ENCODE measurements around the gene ARID3B.
"Not testable (repeated sequence)": the region's sequence is repeated elsewhere in the genome, so short reads cannot be mapped to it uniquely, and the experiment has no call there.

The ARID3B gene

DNA sequence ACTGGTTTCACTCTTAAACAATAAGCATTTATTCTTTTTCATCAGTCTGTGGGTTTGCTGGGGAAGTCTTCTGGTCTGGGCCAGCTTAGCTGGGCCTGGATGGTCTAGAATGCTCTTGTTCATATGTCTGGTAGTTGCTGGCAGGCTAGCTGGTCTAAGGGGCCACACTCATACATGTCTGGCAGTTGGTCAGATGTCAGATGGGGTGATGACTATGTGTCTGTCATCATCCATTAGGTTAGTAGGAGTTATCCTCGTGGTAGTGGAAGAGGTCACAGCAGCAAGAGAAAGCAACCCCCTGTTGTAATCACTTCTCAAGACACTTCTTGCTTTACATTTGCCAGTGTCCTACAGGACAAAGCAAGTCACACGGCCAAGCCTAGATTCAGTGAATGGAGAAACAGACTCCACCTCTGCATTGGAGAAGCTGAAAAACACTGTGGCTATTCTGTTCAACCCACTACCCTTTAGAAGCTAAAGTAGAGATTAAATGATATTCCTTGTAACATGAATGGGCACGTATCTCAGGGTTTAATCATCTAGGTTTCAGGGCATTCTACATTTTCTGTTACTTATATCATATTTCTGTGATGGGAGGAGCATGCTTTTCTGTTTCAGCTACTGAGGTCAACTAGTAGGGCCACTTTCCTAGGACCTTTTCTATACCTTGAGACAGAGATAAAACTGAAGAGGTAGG is 5.5 kb upstream of the ARID3B start:
- no peak for DNase-seq (ENCODE audit: low read depth, low spot score)

DNA sequence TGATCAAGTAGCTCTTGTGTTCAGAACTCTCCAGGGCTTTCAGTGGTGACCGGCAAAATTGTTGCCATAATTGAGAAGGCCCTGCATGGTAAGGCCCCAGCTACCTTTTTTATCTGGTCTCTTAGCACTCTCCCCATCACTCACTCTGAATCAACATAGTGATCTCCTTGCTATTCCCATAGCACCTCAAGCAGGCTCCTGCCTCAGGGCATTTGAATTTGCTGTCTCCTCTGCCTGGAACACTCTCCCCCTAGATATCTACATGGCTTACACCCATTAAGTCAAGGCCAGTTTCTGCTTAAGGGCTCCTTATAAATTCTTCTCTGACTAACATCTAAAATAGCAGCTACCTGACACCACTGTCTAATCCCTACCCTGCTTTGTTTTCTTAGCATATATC is 3.3 kb upstream of the ARID3B start:
- DNase-seq (ENCODE audit: low read depth, low spot score): no peak

DNA sequence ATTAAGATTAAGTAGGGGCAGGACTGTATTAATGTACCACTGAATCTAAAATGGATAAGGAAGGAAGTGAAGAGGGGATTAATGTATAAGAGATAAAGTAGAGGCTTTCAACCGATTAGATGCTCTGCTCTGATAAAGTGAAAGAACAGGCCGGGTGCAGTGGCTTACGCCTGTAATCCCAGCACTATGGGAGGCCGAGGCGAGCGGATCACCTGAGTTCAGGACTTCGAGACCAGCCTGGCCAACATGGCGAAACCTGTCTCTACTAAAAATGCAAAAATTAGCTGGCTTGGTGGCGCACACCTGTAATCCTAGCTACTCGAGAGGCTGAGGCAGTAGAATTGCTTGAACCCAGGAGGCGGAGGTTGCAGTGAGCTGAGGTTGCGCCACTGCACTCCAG is 1.5 kb upstream of the ARID3B start:
- not testable (repeated sequence) for DNase-seq (ENCODE audit: low read depth, low spot score)

DNA sequence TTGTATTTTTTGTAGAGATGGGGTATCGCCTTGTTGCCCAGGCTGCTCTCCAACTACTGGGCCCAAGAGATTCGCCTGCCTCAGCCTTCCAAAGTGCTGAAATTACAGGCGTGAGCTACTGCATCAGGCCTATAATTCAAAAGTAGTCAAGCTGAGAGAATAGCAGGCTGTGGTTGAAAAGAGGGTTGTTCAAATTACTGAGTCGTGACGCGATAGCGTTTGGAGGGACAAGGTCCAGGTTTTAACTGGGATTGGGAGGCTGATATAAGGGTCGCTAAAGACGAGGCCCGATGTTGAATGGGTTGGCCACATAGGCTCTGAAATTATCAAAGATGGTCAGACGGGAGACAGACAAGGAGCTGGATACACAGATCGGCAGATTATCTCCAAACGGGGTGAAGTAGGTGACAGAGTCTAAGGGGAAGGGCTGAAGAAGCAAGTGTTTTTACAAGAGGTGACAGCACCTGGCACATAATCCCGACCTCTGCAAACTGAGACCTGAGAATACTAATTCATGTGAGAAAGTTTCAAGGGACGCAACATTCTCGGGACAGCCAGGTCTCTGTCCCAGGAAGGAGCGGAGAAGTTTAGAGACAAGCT is 759 bp upstream of the ARID3B start:
- peak; percentile 56 for DNase-seq (ENCODE audit: low read depth, low spot score)

DNA sequence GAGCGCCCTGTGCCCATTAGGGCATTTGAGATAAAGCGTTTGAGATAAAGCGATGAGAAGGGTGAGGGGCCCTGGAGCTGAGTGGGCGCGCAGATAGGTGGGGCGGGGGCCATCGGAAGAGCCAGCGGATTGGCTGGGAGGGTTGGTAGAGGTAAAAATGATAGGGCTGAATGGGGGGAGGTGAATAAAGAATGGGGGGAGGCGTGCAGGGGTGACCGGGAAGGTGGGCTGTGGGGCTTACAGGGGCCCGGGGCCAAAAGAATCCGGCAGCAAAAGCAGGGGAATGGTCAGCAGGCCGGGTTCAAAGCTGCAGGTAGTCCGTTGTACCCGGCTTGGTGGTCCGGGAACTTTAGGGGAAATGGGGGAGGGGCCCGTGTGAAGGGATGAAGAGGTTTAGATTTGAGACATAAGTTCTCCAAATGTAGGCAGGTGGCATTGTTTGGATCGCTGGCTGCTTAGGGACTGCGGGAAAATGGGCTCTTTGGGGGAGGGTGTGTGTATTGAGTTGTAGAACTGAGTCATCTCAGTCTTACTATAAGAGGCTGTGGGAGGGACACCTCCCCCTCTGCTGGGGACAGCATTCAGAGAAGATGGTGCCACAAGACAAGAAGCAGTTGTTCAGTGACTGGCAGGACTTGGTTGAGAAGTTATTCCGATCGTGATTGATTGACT is 610 bp downstream of the ARID3B start:
- DNase-seq (ENCODE audit: low read depth, low spot score): peak; percentile 55

DNA sequence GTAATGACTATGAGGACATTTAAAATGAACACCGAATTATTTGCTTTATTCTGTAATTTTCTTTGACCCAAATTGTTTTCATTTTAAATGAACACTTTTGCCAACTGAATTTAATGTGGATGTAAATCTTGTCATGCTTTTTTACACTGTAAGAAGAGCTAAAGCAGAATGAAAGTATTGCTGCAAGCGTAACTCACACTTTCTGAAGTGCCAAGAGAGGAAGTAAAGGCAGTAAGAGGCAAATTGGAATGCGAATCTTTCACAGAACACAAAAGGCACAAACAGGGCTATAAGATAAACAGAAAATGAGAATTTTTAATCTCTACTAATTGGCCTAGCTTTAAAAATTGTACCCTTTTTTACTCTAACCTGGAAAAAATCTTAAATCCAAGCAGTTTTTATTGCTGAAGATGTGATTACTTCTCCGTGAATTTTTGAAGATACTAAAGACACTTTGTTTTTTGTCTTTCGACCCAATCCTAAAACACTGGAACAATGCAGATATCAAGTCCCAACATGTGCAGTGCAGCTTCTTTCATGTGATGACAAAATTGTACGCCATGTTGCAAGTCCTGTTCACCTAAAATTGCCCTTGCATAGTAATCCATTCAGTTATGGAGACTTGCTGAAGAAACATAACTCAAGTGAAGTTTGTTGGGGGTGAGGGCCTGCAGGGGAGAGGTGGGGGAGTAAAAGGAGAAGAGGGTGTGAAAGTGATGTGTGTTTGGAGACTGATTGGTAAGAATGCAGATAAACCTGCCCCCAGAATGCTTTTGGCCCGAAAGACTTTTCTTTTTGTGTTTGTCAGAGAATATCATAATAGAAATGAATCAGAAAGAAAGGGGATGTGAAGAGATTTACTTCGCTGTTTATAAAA is 1.4 kb downstream of the ARID3B start:
- DNase-seq (ENCODE audit: low read depth, low spot score): no peak

DNA sequence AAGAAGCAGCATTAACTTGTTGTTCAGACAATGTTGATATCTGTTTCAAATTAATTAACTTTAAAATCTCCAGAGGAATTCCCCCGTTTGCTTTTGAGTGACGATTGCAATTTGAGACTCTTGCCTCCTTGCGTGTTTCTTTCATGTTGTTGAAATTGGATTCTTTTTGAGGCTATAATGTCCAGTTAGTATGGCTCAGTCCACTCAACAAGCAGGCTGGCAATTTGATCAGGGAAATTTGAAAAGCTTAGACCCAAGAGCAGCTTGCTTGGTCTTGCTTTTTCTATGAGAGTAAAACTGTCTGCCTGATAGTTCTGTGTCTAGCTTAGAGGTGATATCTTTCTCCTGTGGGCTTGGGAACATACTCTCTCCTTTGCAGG is 2.0 kb downstream of the ARID3B start:
- no peak for DNase-seq (ENCODE audit: low read depth, low spot score)

DNA sequence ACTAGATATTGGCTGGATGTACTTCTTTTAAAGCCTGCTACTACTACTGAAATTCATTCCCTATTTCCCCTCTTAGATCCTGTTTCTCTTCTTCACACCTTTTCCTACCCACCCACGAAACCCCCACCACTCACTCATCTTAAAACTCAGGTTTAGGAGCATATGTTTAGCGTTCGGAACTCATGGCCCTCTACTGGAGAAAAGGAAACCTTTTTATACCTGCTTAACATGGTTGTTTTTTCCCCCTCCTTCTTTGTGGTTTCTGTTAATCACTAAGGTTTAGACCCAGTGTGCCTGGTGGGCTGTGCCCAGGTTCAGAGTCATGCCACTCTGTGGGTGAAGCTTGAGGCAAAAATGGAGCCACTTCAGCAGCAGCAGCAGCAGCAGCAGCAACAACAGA is 2.6 kb downstream of the ARID3B start:
- DNase-seq (ENCODE audit: low read depth, low spot score): no peak

DNA sequence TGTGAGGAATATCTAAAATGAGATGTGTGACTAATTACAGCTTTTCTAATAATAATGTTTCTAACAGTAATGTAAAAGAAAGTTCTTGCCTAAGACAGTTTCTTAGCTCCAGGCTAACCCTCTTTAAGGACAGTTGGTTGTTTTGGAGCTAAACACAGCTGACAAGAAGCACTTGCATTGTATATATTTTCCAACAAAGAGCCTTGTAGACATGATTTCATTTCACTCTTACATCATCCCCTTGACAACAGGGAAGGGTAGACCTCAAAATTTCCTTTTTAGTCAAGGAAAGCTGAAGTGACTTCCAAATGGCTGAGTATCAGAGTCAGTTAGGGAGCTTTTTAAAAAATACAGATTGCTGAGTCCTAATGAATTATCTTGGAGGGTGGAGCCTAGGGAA is 4.1 kb downstream of the ARID3B start:
- DNase-seq (ENCODE audit: low read depth, low spot score): no peak

DNA sequence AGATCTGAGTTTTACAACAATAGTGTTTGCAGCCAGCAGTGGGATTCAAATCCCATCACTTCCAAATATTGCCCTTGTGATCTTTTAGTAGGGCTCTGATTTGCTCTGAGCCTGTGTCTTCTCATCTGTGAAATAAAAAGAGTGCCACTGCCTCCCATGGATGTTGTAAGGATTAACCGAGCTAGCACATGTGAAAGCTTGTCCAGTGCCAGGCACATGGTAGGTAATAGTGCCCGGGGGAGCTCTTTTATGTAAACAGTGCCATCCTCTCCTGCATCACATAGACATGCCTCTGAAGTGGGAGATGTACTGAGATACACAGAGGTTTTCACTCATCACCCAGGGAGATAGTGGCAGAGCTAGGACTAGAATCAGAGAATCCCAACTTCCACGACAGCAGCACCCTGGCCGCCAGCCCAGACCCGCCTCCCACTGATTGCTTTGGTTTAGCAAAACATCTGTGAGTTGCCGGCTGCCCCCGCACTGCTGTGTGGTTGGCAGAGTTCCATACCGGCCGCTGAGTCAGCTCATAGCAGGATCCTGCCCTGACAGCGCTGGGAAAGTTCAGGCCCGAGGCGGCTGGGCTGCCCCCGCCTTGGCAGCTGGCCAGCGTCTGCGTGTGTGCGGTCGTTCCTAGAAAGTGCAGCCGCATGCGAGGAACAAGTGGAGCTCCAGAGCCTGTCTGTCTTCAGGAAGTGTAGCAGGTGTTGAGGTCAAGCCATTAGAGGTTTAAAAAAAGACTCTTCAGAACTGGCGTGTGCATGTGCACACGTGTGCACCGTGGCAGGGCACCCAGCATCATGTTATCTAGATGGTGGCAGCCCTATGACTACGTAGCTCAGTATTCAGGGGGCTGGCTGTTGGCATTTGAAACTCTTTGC is 5.0 kb downstream of the ARID3B start:
- DNase-seq (ENCODE audit: low read depth, low spot score): peak; percentile 100

DNA sequence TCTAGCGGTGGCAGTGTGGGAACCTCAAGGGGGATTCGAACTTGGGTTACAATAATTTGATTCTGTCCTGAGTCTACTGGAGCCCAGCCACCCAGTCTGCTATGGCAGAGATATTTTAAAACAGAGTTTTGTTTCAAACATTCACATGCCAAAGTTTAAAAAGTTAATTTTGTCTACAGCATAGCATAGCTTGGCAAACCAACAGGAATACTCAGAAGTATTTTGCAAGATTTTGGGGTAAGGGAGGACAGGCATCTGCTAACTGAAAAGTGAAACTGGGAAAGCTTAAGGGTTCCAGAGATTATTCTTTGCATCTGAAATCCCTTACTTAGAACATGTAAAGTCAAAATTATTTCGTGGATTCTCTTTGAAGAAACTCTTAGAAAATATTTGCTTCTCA is 6.6 kb downstream of the ARID3B start:
- no peak for DNase-seq (ENCODE audit: low read depth, low spot score)

DNA sequence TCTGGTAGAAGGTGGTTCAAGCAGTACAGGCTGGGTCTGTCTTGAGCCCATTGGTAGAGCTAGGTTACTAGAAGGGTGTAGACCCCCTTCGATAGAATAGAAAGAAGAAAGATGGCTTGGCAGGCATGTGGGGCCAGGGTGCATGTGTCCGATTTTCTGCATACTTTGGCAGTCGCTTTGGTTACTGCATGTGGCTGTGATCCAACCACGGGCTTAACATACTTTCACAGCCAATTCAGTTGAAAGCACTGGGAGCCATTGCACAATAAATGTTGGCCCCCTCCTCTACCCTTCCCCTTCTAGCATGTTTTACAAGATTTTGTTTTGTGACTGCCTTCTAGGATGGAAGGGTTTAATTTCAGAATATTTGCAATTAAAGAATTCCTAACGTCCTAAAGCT is 7.2 kb downstream of the ARID3B start:
- DNase-seq (ENCODE audit: low read depth, low spot score): peak; percentile 60

DNA sequence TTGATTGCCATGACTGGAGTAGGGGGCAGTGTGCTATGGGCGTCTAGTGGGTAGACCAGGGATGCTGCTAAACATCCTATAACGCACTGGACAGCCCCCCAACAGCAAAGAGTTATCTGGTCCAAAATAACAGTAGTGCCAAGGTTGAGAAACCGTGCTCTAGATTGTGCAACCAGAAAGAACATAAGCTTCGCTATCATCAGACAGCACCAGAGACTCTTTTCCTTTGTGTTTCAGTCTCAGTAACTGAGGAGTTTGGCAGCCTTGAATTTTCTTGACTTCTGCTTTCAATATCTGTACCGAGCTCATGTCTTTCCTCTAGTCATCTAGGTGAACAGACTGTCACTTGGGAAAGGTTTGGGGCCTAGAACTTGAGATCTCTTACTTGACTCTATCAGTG is 8.8 kb downstream of the ARID3B start:
- no peak for DNase-seq (ENCODE audit: low read depth, low spot score)

DNA sequence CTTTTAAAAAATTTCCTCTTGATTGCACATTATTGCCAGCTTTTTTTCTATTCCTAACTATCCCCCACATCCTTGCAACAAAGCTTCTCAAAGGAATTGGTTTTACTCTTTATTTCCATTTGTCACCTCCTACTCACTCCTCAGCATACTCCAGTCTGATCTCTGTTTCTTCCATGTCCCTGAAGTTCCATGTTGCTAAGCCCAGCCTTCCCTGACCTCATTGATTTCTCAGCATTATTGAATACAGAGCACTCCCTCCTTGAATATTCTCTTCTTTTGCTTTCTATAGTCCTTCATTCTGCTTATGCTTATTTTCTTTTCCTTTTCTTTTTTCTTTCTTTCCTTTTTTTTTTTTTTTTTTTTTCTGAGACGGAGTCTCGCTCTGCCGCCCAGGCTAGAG is 10.7 kb downstream of the ARID3B start:
- DNase-seq (ENCODE audit: low read depth, low spot score): no peak

DNA sequence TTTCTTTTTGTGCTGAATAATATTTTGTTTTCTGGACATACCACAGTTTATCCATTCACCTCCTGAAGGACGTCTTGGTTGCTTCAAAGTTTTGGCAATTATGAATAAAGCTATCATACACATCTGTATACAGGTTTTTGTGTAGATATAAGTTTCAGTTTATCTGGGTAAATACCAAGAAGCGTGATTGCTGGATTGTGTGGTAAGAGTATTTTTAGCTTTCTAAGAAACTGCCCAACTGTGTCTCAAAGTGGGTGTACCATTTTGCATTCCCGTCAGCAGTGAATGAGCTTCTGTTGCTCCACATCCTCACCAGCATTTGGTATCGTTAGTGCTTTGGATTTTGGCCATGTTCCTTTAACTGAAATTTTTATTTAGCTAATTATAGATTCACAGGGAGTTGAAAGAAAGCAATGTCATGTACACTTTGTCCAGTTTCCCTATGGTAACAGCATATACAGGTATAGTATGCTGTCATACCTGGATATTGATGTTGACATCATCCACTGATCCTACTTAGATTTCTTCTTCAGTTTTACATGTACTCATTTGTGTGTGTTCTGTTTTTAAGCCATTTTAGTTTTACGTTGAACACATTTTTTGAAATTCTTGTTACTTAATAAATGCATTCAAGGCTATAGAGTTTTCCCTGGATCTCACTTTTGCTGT is 11.9 kb downstream of the ARID3B start:
- no peak for DNase-seq (ENCODE audit: low read depth, low spot score)

DNA sequence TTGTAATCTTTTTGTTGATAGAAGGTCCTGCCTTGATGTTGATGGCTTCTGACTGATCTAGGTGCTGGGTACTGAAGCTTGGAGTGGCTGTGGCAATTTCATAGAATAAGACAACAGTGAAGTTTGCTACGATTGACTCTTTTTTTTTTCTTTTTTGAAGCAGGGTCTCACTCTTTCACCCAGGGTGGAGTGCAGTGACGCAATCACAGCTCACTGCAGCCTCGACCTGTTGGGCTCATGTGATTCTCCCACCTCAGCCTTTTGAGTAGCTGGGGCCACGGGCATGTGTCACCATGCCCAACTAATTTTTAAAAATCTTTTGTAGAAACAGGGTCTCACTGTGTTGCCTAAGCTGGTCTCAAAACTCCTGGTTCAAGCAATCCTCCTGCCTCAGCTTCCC is 14.2 kb downstream of the ARID3B start:
- DNase-seq (ENCODE audit: low read depth, low spot score): no peak

DNA sequence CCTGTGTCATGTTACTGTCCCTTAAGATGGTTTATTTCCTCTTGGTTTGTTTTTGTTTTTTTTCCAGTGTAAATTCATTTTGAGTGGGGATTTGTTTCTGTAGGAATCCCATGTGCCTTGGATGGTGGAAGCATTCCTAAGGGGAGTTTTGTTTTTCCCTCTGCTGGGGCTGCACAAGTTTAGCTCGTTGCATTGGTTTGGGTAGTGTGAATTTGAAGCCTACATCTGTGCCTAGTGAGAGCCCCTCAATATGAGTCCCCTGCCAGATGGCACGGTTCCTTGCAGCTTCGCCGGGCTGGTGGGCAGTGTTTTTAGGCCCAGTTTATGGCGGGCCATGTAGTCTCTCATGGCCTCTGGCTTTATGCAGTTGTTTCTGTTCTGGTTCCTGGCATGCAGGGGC is 17.7 kb downstream of the ARID3B start:
- no peak for DNase-seq (ENCODE audit: low read depth, low spot score)

DNA sequence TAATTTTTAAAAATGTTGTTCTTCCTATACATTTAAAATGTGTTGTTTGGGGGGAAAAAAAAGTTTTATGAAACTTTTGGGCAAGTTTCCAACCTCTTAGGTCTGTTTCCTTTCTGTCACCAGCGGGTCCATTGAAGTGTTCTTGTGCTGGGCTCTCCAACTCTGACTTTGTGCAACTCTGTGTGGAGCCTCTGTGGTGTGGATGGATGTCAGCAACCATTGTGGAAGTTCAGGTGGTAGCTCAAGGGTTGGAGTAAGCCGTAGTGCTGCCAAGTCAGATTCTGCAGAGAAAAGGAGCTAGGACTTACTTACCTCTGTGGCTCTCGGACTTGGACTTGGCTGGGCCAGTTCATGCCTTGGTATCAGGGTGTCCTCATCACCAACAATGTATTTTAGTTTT is 22.4 kb downstream of the ARID3B start:
- DNase-seq (ENCODE audit: low read depth, low spot score): no peak

DNA sequence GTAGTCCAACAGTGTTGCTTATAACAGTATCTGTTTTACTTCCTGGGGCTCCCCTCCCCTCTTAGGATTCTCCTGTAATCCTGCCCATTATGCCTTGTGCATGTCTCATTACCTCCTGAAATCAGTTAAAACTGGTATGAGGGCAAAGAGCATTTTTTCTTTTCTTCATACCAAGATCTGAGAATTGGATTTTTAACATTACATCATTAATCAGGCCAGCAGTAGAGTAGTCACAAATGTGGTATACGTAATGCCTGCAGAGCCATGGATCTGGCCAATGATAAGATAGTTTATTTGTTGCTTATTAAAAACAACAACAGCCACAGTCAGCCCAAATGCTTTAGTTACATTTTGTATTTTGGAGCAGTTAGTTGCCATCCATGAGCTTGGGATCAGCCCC is 23.2 kb downstream of the ARID3B start:
- DNase-seq (ENCODE audit: low read depth, low spot score): no peak

DNA sequence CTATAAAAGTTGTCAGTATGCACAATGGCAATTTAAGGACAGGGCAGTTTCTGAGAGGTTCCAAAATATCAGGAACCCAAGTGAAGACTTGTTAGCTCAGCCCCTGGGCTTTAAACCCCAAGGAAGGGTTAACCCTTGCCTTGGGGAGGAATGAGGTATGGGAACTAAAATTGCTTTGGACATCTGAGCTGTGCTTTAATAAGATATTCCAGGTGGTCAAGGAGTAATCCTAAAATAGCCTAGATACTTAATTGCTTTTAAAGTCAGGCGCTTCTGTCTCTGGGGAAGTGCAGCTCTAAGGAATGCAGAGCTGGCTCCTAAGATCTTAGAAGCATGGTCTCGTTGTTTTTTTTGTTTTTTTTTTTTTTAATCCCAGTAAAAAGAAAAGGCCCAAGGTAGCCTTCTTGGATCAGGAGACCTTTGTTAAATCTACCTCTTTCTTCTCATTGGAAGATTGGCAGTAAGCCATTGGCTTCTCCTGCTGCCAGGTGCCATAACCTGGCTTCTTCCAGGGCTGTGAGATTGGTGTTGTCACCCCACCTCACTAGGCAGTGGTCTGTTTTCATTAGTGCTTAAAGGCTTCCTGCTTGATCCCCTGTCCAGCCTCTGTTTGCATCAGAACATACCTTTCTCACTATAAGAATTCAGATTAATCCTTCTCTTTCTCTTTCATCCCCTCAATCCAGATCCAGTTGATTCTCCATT is 24.5 kb downstream of the ARID3B start:
- DNase-seq (ENCODE audit: low read depth, low spot score): no peak

Data from astrocyte of the hippocampus (primary cell).